CD14-positive monocyte (primary cell): Measurements from ENCODE around the gene COL6A6. TPM values are rescaled to one million over a fixed set of nuclear protein-coding genes. Genes with fewer than 3 reads are reported as not detected.

Source experiments
- DNase-seq, 3 donors: peaks; one replicate each; pipeline ENCODE4 v3.0.0-alpha.2; 2011 to 2022
- H2AFZ ChIP-seq: 2 replicates; pipeline ENCODE4 v1.6.0; 2012; ENCODE audit warnings: mild to moderate bottlenecking, low read depth, low read length, inconsistent platforms; ENCODE audit not compliant: insufficient read depth, poor library complexity, severe bottlenecking
- H3K27ac ChIP-seq, 2 donors: 1 replicate in 1 of 2; 2 replicates in 1 of 2; pipeline ENCODE4 v1.5.1; 2012 to 2013; ENCODE audit warnings: low read length in 2 of 2, control low read depth in 1 of 2, inconsistent platforms in 1 of 2, low read depth in 1 of 2, mild to moderate bottlenecking in 1 of 2
- H3K27me3 ChIP-seq, 2 donors: one replicate each; pipeline versions ENCODE4 v1.6.0 to v1.6.1; 2011 to 2013; ENCODE audit warnings: low read length in 2 of 2; ENCODE audit not compliant: control insufficient read depth in 2 of 2, insufficient read depth in 2 of 2
- H3K36me3 ChIP-seq, 2 donors: replicated peaks in 1 of 2; 1 replicate in 1 of 2; 2 replicates in 1 of 2; pipeline versions ENCODE4 v1.5.1 to v1.6.1; 2012 to 2013; ENCODE audit warnings: low read length in 2 of 2, control low read depth in 1 of 2, inconsistent platforms in 1 of 2, mild to moderate bottlenecking in 1 of 2; ENCODE audit not compliant: insufficient read depth in 2 of 2, control insufficient read depth in 1 of 2
- H3K4me1 ChIP-seq, 2 donors: 1 replicate in 1 of 2; 2 replicates in 1 of 2; pipeline versions ENCODE4 v1.5.1 to v1.6.1; 2012 to 2013; ENCODE audit warnings: low read length in 2 of 2, control low read depth in 1 of 2, inconsistent platforms in 1 of 2, mild to moderate bottlenecking in 1 of 2, moderate library complexity in 1 of 2; ENCODE audit not compliant: insufficient read depth in 2 of 2, control insufficient read depth in 1 of 2
- H3K4me2 ChIP-seq: replicated peaks from 2 replicates; pipeline ENCODE3; 2012; ENCODE audit warnings: low read length, moderate library complexity, mild to moderate bottlenecking; ENCODE audit not compliant: poor library complexity, severe bottlenecking; ENCODE audit errors: extremely low read depth
- H3K4me3 ChIP-seq, 3 experiments: fragments of 200-600 bp in 1 of 3; sonication (generic) in 1 of 3; replicated peaks in 1 of 3; 1 replicate in 2 of 3; 2 replicates in 1 of 3; pipeline ENCODE4 v1.5.1; 2011 to 2013; ENCODE audit warnings: low read length in 3 of 3, mild to moderate bottlenecking in 3 of 3, control low read depth in 2 of 3, low read depth in 2 of 3, inconsistent platforms in 1 of 3, moderate library complexity in 1 of 3
- H3K79me2 ChIP-seq: 2 replicates; pipeline ENCODE4 v1.6.0; 2012; ENCODE audit warnings: mild to moderate bottlenecking, control low read depth, inconsistent platforms, low read length, moderate library complexity; ENCODE audit not compliant: insufficient read depth
- H3K9ac ChIP-seq: 2 replicates; pipeline ENCODE4 v1.6.0; 2017; ENCODE audit warnings: low read length, mild to moderate bottlenecking; ENCODE audit not compliant: insufficient read depth, poor library complexity, severe bottlenecking
- H3K9me3 ChIP-seq, 2 donors: replicated peaks in 1 of 2; 1 replicate in 1 of 2; 2 replicates in 1 of 2; pipeline versions ENCODE4 v1.5.1 to v1.6.1; 2012 to 2013; ENCODE audit warnings: low read length in 2 of 2, control low read depth in 1 of 2; ENCODE audit not compliant: control insufficient read depth in 1 of 2, insufficient read depth in 1 of 2
- H4K20me1 ChIP-seq: 2 replicates; pipeline ENCODE4 v1.6.0; 2012; ENCODE audit warnings: mild to moderate bottlenecking, low read length, control low read depth, moderate library complexity; ENCODE audit not compliant: insufficient read depth
- H3K27ac Mint-ChIP-seq, 7 donors: one replicate each; pipeline ENCODE4 v1.8.0; 2020; ENCODE audit warnings: mild to moderate bottlenecking in 7 of 7, mixed read lengths in 7 of 7, moderate library complexity in 6 of 7, inconsistent platforms in 2 of 7
- H3K27me3 Mint-ChIP-seq, 3 donors: one replicate each; pipeline ENCODE4 v1.8.0; 2021 to 2022; ENCODE audit warnings: low read depth in 3 of 3, mild to moderate bottlenecking in 3 of 3, mixed read lengths in 3 of 3, moderate library complexity in 3 of 3, inconsistent platforms in 1 of 3
- H3K36me3 Mint-ChIP-seq, 2 donors: one replicate each; pipeline ENCODE4 v1.8.0; 2020; ENCODE audit warnings: mixed read lengths in 2 of 2, inconsistent platforms in 1 of 2, mild to moderate bottlenecking in 1 of 2
- H3K4me1 Mint-ChIP-seq: one replicate; pipeline ENCODE4 v1.8.0; 2020; ENCODE audit warnings: mild to moderate bottlenecking, mixed read lengths
- H3K4me3 Mint-ChIP-seq, 2 donors: one replicate each; pipeline ENCODE4 v1.8.0; 2020; ENCODE audit warnings: mild to moderate bottlenecking in 2 of 2, mixed read lengths in 2 of 2, moderate library complexity in 1 of 2
- H3K9me3 Mint-ChIP-seq, 7 donors: one replicate each; pipeline ENCODE4 v1.8.0; 2020 to 2022; ENCODE audit warnings: mixed read lengths in 7 of 7, mild to moderate bottlenecking in 6 of 7, moderate library complexity in 6 of 7, inconsistent platforms in 2 of 7
- WGBS: methylation state at CpG from one replicate; pipeline ENCODE4 v1.1.5; 2013; ENCODE audit warnings: missing lambda C conversion rate; ENCODE audit not compliant: insufficient coverage; 5-methylcytosine and 5-hydroxymethylcytosine counted together
- intact Hi-C, 2 donors: fragments of 100-400 bp; cut with micrococcal nuclease; formaldehyde crosslinking; loops; one replicate each; pipeline versions ENCODE4 v1.15.0 to v1.15.1; 2023
- polyA plus RNA-seq, 3 donors: library from polyadenylated mRNA; depleted of rRNA in 1 of 3; unstranded in 2 of 3; stranded (reverse) in 1 of 3; fragments of 300-500 nt in 2 of 3; fragments of >200 nt in 1 of 3; fragmentation: Illumina TruSeq in 2 of 3; gene quantifications; 1 replicate in 2 of 3; 2 replicates in 1 of 3; pipeline ENCODE4 v1.2.3, GENCODE V29; 2012 to 2021
- TF ChIP-seq, protein P1 (sequence below): fragments of 200-600 bp; IDR thresholded peaks from one replicate; pipeline ENCODE4 v1.8.0; 2022; ENCODE audit warnings: antibody characterized with exemption, mild to moderate bottlenecking

COL6A6 gene
- polyA plus RNA-seq, 3 donors = not detected

DNA sequence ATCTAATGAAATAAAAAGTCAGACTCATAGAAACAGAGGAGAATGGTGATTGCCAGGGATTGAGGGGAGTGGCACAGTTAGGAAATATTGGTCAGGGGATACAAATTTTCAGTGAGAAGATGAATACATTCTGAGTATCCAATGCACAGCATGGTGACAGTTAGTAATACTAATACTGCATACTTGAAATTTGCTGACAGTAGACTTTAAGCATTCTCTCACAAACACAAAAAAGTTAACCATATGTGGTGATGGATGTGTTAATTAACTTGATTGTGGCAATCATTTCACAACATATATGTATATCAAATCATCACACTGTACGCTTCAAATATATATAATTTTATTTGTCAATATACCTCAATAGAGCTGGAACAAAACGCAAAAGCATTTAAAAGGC lies 9.2 kb upstream of the COL6A6 start:
- peaks cover 3 to 6% (median 6%) of the 10 kb centered on the region in 3 donors for H3K27me3 Mint-ChIP-seq
- Histone ChIP-seq H3K9ac (no peak overlapping the region), H3K4me1 (no peaks in the 10 kb centered on the region), H3K9me3 (no peaks in the 10 kb centered on the region), H3K27me3 (peaks cover 0 to 3% of the 10 kb centered on the region in 2 donors), H3K79me2 (no peaks in the 10 kb centered on the region), H3K4me2 (no peak overlapping the region), H2AFZ (no peak overlapping the region), H4K20me1 (no peaks in the 10 kb centered on the region), H3K4me3 (no peak overlapping the region), H3K36me3 (no peaks in the 10 kb centered on the region), H3K27ac (no peak overlapping the region)
- intact Hi-C loops = no loop called here
- DNase-seq = no peak
- no peaks in the 10 kb centered on the region for H3K36me3 Mint-ChIP-seq
- no peaks in the 10 kb centered on the region for H3K4me1 Mint-ChIP-seq
- no peak overlapping the region for H3K4me3 Mint-ChIP-seq
- peaks cover 0 to 10% (median 0%) of the 10 kb centered on the region in 7 donors for H3K9me3 Mint-ChIP-seq
- TF ChIP-seq, protein P1, sequence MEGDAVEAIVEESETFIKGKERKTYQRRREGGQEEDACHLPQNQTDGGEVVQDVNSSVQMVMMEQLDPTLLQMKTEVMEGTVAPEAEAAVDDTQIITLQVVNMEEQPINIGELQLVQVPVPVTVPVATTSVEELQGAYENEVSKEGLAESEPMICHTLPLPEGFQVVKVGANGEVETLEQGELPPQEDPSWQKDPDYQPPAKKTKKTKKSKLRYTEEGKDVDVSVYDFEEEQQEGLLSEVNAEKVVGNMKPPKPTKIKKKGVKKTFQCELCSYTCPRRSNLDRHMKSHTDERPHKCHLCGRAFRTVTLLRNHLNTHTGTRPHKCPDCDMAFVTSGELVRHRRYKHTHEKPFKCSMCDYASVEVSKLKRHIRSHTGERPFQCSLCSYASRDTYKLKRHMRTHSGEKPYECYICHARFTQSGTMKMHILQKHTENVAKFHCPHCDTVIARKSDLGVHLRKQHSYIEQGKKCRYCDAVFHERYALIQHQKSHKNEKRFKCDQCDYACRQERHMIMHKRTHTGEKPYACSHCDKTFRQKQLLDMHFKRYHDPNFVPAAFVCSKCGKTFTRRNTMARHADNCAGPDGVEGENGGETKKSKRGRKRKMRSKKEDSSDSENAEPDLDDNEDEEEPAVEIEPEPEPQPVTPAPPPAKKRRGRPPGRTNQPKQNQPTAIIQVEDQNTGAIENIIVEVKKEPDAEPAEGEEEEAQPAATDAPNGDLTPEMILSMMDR = no peak
- WGBS = no CpG with 5 or more reads among the region's 2 CpGs
- no peak overlapping the region for H3K27ac Mint-ChIP-seq

DNA sequence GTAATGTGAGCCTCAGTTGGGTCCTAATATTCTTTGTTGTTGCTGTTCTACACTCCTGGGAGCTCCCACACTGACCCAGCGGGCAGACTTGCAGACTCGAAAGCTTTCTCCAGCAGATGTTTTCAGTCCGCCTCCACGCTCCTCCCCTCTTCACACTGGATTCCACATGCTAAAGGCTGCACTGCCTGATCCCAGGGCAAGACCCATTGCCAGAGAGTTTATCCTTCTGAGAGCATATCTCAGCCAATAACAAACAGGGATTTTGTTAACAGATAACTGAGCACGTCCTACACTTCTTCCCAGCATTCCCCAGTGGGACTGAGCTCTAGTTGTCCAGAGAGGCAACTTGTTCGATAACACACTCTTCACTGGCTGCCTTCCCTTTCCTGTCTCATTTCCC lies 8.0 kb upstream of the COL6A6 start:
- no peaks in the 10 kb centered on the region for H3K79me2 ChIP-seq
- 62% methylated on average over 3 of the region's 6 CpGs for WGBS

More for the DNA sequence above, 8.0 kb upstream of the COL6A6 start:
- no peak overlapping the region for H3K4me3 Mint-ChIP-seq
- no peaks in the 10 kb centered on the region for H3K36me3 Mint-ChIP-seq
- Histone ChIP-seq H4K20me1 (no peaks in the 10 kb centered on the region), H3K4me3 (no peak overlapping the region), H3K27me3 (peaks cover 0 to 3% of the 10 kb centered on the region in 2 donors), H3K4me1 (no peaks in the 10 kb centered on the region), H3K36me3 (no peaks in the 10 kb centered on the region), H2AFZ (no peak overlapping the region), H3K27ac (no peak overlapping the region), H3K4me2 (no peak overlapping the region), H3K9ac (no peak overlapping the region), H3K9me3 (no peaks in the 10 kb centered on the region)
- peaks cover 0 to 10% (median 0%) of the 10 kb centered on the region in 7 donors for H3K9me3 Mint-ChIP-seq
- no peaks in the 10 kb centered on the region for H3K4me1 Mint-ChIP-seq
- no peak for DNase-seq
- no peak overlapping the region for H3K27ac Mint-ChIP-seq
- TF ChIP-seq, protein P1 = no peak
- intact Hi-C loops = no loop called here
- H3K27me3 Mint-ChIP-seq = peaks cover 3 to 6% (median 6%) of the 10 kb centered on the region in 3 donors
